NT2/D1 (cell line): ENCODE measurements around the gene CALCB.

Experiments
- YY1 ChIP-seq: IDR thresholded peaks from 2 replicates; pipeline ENCODE4 v1.6.1; 2011; ENCODE audit not compliant: insufficient read length, insufficient read depth
- ZNF274 ChIP-seq: IDR thresholded peaks from 2 replicates; pipeline ENCODE4 v1.6.1; 2011; ENCODE audit warnings: mild to moderate bottlenecking, low read depth, low read length

GRCh38 chr11:15127341-15127740 is 53.9 kb downstream of the CALCB start:
- TF ChIP-seq YY1 (no peak), ZNF274 (no peak)
